Hepatocyte (in vitro differentiated cells): ENCODE data around the gene LPP.

Experiments used
- EZH2phosphoT487 ChIP-seq: fragments of 200-600 bp; sonication (generic); IDR thresholded peaks from one replicate; pipeline ENCODE4 v1.6.1; 2018; ENCODE audit warnings: antibody characterized with exemption, mild to moderate bottlenecking, low read depth, moderate library complexity; ENCODE audit not compliant: unreplicated experiment, severe bottlenecking
- TF ChIP-seq, protein P1 (sequence below): fragments of 200-600 bp; sonication (generic); IDR thresholded peaks from 2 replicates; pipeline ENCODE4 v1.5.1; 2016; ENCODE audit warnings: antibody characterized with exemption, mild to moderate bottlenecking; ENCODE audit not compliant: poor library complexity

GRCh38 chr3:188274249-188274915, 120.4 kb downstream of the LPP start:
- TF ChIP-seq, protein P1, sequence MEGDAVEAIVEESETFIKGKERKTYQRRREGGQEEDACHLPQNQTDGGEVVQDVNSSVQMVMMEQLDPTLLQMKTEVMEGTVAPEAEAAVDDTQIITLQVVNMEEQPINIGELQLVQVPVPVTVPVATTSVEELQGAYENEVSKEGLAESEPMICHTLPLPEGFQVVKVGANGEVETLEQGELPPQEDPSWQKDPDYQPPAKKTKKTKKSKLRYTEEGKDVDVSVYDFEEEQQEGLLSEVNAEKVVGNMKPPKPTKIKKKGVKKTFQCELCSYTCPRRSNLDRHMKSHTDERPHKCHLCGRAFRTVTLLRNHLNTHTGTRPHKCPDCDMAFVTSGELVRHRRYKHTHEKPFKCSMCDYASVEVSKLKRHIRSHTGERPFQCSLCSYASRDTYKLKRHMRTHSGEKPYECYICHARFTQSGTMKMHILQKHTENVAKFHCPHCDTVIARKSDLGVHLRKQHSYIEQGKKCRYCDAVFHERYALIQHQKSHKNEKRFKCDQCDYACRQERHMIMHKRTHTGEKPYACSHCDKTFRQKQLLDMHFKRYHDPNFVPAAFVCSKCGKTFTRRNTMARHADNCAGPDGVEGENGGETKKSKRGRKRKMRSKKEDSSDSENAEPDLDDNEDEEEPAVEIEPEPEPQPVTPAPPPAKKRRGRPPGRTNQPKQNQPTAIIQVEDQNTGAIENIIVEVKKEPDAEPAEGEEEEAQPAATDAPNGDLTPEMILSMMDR: no peak
- no peak for TF ChIP-seq EZH2phosphoT487
